IMR-90 (cell line): Measurements from ENCODE around the gene NR1H2. TPM values are rescaled to one million over a fixed set of nuclear protein-coding genes. Genes with fewer than 3 reads are reported as not detected.

Source experiments
- ATAC-seq: fragments of 200-7000 bp; cut with Tn5 transposase; 2 replicates; pipeline ENCODE4 v1.9.1; 2020; ENCODE audit warnings: low read depth, mild to moderate bottlenecking, moderate library complexity
- BruUV-seq: library from RNA; stranded (reverse); fragments of 400-500 nt; replicated peaks from 2 replicates; lab custom pipeline; 2021; lab: Mats Ljungman, UMichigan
- CTCF ChIA-PET: fragments of 300-600 bp; formaldehyde crosslinking; extraction: SDS; loops from one replicate; lab custom pipeline; 2021; ENCODE audit warnings: antibody characterized with exemption; lab: Yijun Ruan, JAX
- POLR2A ChIA-PET: fragments of 300-600 bp; sonication (Branson Sonifier 250); formaldehyde crosslinking; loops from one replicate; lab custom pipeline; 2022; ENCODE audit warnings: antibody characterized with exemption; ENCODE audit not compliant: unreplicated experiment; lab: Charles Lee
- DNase-seq: peaks from one replicate; pipeline ENCODE4 v3.0.0; 2013
- H2AFZ ChIP-seq: replicated peaks from 2 replicates; pipeline ENCODE3; 2013; ENCODE audit warnings: low read length, mild to moderate bottlenecking; ENCODE audit not compliant: poor library complexity
- H2AK5ac ChIP-seq: 2 replicates; pipeline ENCODE4 v1.6.1; 2013; ENCODE audit warnings: low read depth, low read length, inconsistent platforms
- H2AK9ac ChIP-seq: replicated peaks from 2 replicates; pipeline ENCODE3; 2013; ENCODE audit warnings: mild to moderate bottlenecking, low read depth, low read length, moderate library complexity; ENCODE audit not compliant: poor library complexity
- H2BK120ac ChIP-seq: 2 replicates; pipeline ENCODE4 v1.6.1; 2013; ENCODE audit warnings: low read depth, low read length, inconsistent platforms
- H2BK15ac ChIP-seq: 3 replicates; pipeline ENCODE4 v1.6.1; 2013; ENCODE audit warnings: low read depth, low read length, inconsistent platforms
- H2BK20ac ChIP-seq: 2 replicates; pipeline ENCODE4 v1.6.1; 2013; ENCODE audit warnings: low read depth, mild to moderate bottlenecking, inconsistent platforms, low read length, moderate library complexity
- H2BK5ac ChIP-seq: 2 replicates; pipeline ENCODE4 v1.6.1; 2013; ENCODE audit warnings: mild to moderate bottlenecking, low read depth, low read length, inconsistent platforms; ENCODE audit not compliant: poor library complexity, severe bottlenecking
- H3K14ac ChIP-seq: replicated peaks from 2 replicates; pipeline ENCODE4 v1.6.1; 2013; ENCODE audit warnings: low read depth, low read length, inconsistent platforms
- H3K18ac ChIP-seq: 2 replicates; pipeline ENCODE4 v1.6.1; 2013; ENCODE audit warnings: low read depth, low read length, control low read depth
- H3K23ac ChIP-seq: 2 replicates; pipeline ENCODE4 v1.6.1; 2013; ENCODE audit warnings: low read depth, low read length, inconsistent platforms
- H3K27ac ChIP-seq: 2 replicates; pipeline ENCODE4 v1.5.1; 2013; ENCODE audit warnings: mild to moderate bottlenecking, control low read depth, low read length; ENCODE audit not compliant: insufficient read depth
- H3K27me3 ChIP-seq: 2 replicates; pipeline ENCODE4 v1.6.1; 2013; ENCODE audit warnings: low read length; ENCODE audit not compliant: control insufficient read depth, insufficient read depth
- H3K36me3 ChIP-seq: 2 replicates; pipeline ENCODE4 v1.6.1; 2013; ENCODE audit warnings: low read length, mixed read lengths; ENCODE audit not compliant: control insufficient read depth, insufficient read depth
- H3K4ac ChIP-seq: 2 replicates; pipeline ENCODE4 v1.6.1; 2013; ENCODE audit warnings: low read depth, low read length, inconsistent platforms
- H3K4me1 ChIP-seq: 2 replicates; pipeline ENCODE4 v1.6.1; 2013; ENCODE audit warnings: low read length, mixed read lengths; ENCODE audit not compliant: control insufficient read depth, insufficient read depth
- H3K4me2 ChIP-seq: 2 replicates; pipeline ENCODE4 v1.6.1; 2013; ENCODE audit warnings: low read depth, mild to moderate bottlenecking, control low read depth, low read length, moderate library complexity
- H3K4me3 ChIP-seq: 2 replicates; pipeline ENCODE4 v1.5.1; 2013; ENCODE audit warnings: low read depth, mild to moderate bottlenecking, control low read depth, low read length, moderate library complexity; ENCODE audit not compliant: insufficient read depth
- H3K56ac ChIP-seq: 2 replicates; pipeline ENCODE4 v1.6.1; 2013; ENCODE audit warnings: low read length, inconsistent platforms; ENCODE audit not compliant: insufficient read depth; ENCODE audit errors: extremely low read depth
- H3K79me1 ChIP-seq, 2 experiments: 2 replicates each; pipeline ENCODE4 v1.6.1; 2013; ENCODE audit warnings: low read length in 2 of 2, inconsistent platforms in 1 of 2, low read depth in 1 of 2
- H3K9ac ChIP-seq: 2 replicates; pipeline ENCODE4 v1.6.1; 2013; ENCODE audit warnings: low read depth, low read length, control low read depth
- H3K9me1 ChIP-seq: 2 replicates; pipeline ENCODE4 v1.6.1; 2013; ENCODE audit warnings: low read length, inconsistent platforms; ENCODE audit not compliant: insufficient read depth
- H3K9me3 ChIP-seq: 2 replicates; pipeline ENCODE4 v1.6.1; 2013; ENCODE audit warnings: low read length; ENCODE audit not compliant: control insufficient read depth, insufficient read depth
- H4K20me1 ChIP-seq: 2 replicates; pipeline ENCODE4 v1.6.1; 2013; ENCODE audit warnings: low read length, inconsistent platforms; ENCODE audit not compliant: insufficient read depth
- H4K5ac ChIP-seq: 2 replicates; pipeline ENCODE4 v1.6.1; 2013; ENCODE audit warnings: mild to moderate bottlenecking, low read depth, low read length, control low read depth
- H4K8ac ChIP-seq, 2 experiments: 2 replicates each; pipeline ENCODE4 v1.6.1; 2013; ENCODE audit warnings: low read depth in 2 of 2, low read length in 2 of 2, control low read depth in 1 of 2, inconsistent platforms in 1 of 2
- H4K91ac ChIP-seq: 2 replicates; pipeline ENCODE4 v1.6.1; 2013; ENCODE audit warnings: low read depth, low read length, inconsistent platforms; ENCODE audit not compliant: insufficient read depth
- BHLHE40 ChIP-seq: fragments of 150-350 bp; IDR thresholded peaks from 2 replicates; pipeline ENCODE4 v1.6.1; 2016; ENCODE audit warnings: mild to moderate bottlenecking, low read depth, low read length
- MAFK ChIP-seq: IDR thresholded peaks from 2 replicates; pipeline ENCODE4 v1.6.1; 2012; ENCODE audit warnings: low read depth, low read length, improper control_type of control experiment
- WGBS, 2 experiments: methylation state at CpG; one replicate each; pipeline versions ENCODE4 v1.1.5 to v1.1.7; 2013; ENCODE audit warnings: missing lambda C conversion rate in 2 of 2; ENCODE audit not compliant: insufficient read length in 1 of 2; ENCODE audit errors: extremely low coverage in 2 of 2; 5-methylcytosine and 5-hydroxymethylcytosine counted together
- dilution Hi-C: fragments of 300-500 bp; cut with HindIII; formaldehyde crosslinking; loops from one replicate; pipeline ENCODE4 v1.14.3; 2018; ENCODE audit warnings: low sequenced_read_pairs; ENCODE audit not compliant: unreplicated experiment
- in situ Hi-C: fragments of 300-500 bp; cut with MboI; formaldehyde crosslinking; loops from 3 replicates; pipeline ENCODE4 v1.14.3; 2019; ENCODE audit warnings: low sequenced_read_pairs, inconsistent platforms, mixed read lengths
- intact Hi-C: fragments of 100-400 bp; cut with micrococcal nuclease; formaldehyde crosslinking; loops from 2 replicates; pipeline ENCODE4 v1.10.0; 2022
- polyA plus RNA-seq, 3 experiments: library from polyadenylated mRNA; depleted of rRNA; stranded (reverse); fragments of >200 nt; gene quantifications; 2 replicates each; pipeline ENCODE4 v1.2.3, GENCODE V29; 2012; ENCODE audit warnings: low replicate concordance in 1 of 3
- total RNA-seq: library from RNA; depleted of rRNA; stranded (reverse); fragments of >200 nt; gene quantifications from 2 replicates; pipeline ENCODE4 v1.2.3, GENCODE V29; 2012
- TF ChIP-seq, protein P1 (sequence below): conservative IDR thresholded peaks from 2 replicates; pipeline ENCODE4 v1.5.1; 2012; ENCODE audit warnings: mild to moderate bottlenecking, low read depth, low read length, improper control_type of control experiment
- TF ChIP-seq, protein P2 (sequence below): fragments of 150-350 bp; IDR thresholded peaks from 2 replicates; pipeline ENCODE4 v1.6.1; 2017; ENCODE audit warnings: mild to moderate bottlenecking, antibody characterized with exemption, low read length, low read depth
- TF ChIP-seq, protein P3 (sequence below): fragments of 150-350 bp; IDR thresholded peaks from 2 replicates; pipeline ENCODE4 v1.6.1; 2016; ENCODE audit warnings: low read depth, mild to moderate bottlenecking, low read length, moderate library complexity, borderline replicate concordance

Gene NR1H2
- total and polyA plus RNA-seq, 2 of the 4 experiments (the other 2 are of a cell fraction) = 37.8 to 48.4 TPM

DNA sequence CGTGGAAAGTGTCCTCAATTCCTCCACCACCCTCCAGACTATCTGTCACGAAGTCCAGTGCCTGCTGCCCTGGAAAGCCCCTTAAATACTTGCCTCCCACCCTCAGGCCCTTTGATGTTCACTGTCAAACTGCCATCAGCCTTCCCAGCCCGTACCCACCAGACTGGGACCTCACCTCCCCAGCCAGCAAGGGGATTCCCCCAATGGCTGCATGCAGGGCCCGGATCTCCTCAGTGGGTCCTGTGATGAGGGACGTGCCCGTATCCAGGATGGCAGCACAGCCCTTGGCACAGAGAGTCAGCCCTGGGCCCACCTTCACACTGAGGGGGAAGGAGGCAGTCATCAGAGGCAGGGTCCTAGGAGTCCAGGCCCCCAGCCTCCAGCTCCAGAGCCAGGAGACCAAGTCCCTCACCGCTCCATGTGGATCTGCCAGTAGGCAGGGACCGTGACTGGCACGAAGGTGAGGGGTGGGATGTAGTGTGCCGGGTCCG, 16.9 kb upstream of the NR1H2 start:
- H3K4me2 ChIP-seq = no peak overlapping the region
- no peak overlapping the region for H2AK5ac ChIP-seq
- in situ Hi-C loops (loop anchor here (10.0 kb wide), 1 partner anchor 425 kb away; no protein-coding TSS in a partner anchor), intact Hi-C loops (loop anchor here (10.0 kb wide), 1 partner anchor 655 kb away; the partner anchor contains the start of gene KLK10), dilution Hi-C loops (no loop called here)
- no peak overlapping the region for H3K56ac ChIP-seq
- H3K4me3 ChIP-seq = no peak overlapping the region
- no peak for DNase-seq
- no peak overlapping the region for H3K27ac ChIP-seq
- no peak overlapping the region for H4K5ac ChIP-seq
- H2AK9ac ChIP-seq = no peak overlapping the region
- H2BK15ac ChIP-seq = no peak overlapping the region
- H4K8ac ChIP-seq = no peak overlapping the region
- H3K4me1 ChIP-seq = no peaks in the 10 kb centered on the region
- H3K79me1 ChIP-seq = no peaks in the 10 kb centered on the region
- H3K9me3 ChIP-seq = no peaks in the 10 kb centered on the region
- no peaks in the 10 kb centered on the region for H3K36me3 ChIP-seq
- H4K91ac ChIP-seq = no peak overlapping the region
- no peak overlapping the region for H3K9ac ChIP-seq
- WGBS, 2 experiments = 92% methylated on average over 2 of the region's 11 CpGs; no CpG with 5 or more reads in 1 of the 2 experiments
- TF ChIP-seq, protein P1, sequence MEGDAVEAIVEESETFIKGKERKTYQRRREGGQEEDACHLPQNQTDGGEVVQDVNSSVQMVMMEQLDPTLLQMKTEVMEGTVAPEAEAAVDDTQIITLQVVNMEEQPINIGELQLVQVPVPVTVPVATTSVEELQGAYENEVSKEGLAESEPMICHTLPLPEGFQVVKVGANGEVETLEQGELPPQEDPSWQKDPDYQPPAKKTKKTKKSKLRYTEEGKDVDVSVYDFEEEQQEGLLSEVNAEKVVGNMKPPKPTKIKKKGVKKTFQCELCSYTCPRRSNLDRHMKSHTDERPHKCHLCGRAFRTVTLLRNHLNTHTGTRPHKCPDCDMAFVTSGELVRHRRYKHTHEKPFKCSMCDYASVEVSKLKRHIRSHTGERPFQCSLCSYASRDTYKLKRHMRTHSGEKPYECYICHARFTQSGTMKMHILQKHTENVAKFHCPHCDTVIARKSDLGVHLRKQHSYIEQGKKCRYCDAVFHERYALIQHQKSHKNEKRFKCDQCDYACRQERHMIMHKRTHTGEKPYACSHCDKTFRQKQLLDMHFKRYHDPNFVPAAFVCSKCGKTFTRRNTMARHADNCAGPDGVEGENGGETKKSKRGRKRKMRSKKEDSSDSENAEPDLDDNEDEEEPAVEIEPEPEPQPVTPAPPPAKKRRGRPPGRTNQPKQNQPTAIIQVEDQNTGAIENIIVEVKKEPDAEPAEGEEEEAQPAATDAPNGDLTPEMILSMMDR = no peak
- no peak for TF ChIP-seq BHLHE40
- TF ChIP-seq, protein P2, sequence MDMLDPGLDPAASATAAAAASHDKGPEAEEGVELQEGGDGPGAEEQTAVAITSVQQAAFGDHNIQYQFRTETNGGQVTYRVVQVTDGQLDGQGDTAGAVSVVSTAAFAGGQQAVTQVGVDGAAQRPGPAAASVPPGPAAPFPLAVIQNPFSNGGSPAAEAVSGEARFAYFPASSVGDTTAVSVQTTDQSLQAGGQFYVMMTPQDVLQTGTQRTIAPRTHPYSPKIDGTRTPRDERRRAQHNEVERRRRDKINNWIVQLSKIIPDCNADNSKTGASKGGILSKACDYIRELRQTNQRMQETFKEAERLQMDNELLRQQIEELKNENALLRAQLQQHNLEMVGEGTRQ = no peak
- TF ChIP-seq, protein P3, sequence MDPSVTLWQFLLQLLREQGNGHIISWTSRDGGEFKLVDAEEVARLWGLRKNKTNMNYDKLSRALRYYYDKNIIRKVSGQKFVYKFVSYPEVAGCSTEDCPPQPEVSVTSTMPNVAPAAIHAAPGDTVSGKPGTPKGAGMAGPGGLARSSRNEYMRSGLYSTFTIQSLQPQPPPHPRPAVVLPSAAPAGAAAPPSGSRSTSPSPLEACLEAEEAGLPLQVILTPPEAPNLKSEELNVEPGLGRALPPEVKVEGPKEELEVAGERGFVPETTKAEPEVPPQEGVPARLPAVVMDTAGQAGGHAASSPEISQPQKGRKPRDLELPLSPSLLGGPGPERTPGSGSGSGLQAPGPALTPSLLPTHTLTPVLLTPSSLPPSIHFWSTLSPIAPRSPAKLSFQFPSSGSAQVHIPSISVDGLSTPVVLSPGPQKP = no peak
- TF ChIP-seq MAFK = no peak
- ChIA-PET CTCF (no interaction called here), POLR2A (no interaction called here)
- H3K14ac ChIP-seq = no peak overlapping the region
- H3K4ac ChIP-seq = no peak overlapping the region
- BruUV-seq = no TSS peak
- H3K9me1 ChIP-seq = no peaks in the 10 kb centered on the region
- H3K18ac ChIP-seq = no peak overlapping the region
- ATAC-seq = no peak
- peaks cover 8% of the 10 kb centered on the region for H3K27me3 ChIP-seq
- H2BK20ac ChIP-seq = no peak overlapping the region
- no peak overlapping the region for H2BK120ac ChIP-seq
- no peaks in the 10 kb centered on the region for H4K20me1 ChIP-seq
- H2BK5ac ChIP-seq = no peak overlapping the region
- no peak overlapping the region for H2AFZ ChIP-seq
- H3K23ac ChIP-seq = no peak overlapping the region
